ENCODE measurements around the gene SC5D. TPM values are rescaled to one million over a fixed set of nuclear protein-coding genes. Genes with fewer than 3 reads are reported as not detected.
A peak's percentile ranks its signal among the peaks of the same experiment; 100 is the strongest.

The SC5D gene
- total and polyA plus RNA-seq, 9 donors, result 14.0 to 59.7 (median 24.7) TPM

DNA sequence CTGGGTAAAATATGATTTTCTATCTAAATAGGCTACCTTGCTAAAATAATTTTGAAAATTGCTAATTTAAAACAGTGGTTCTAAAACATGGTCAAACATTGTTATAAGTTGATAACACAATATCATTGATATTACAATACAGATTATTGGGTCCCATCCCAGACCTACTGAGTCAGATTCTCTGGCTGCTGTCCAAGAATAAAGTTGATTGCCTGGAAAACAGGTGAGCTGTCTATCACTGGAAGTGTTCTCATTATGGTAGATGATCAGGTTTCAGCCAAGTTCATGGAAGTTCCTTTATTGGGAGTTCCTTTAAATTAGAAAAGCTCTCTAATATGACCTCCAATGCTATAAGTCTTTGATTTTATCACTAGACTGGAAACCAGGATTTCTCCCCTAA is 52.3 kb downstream of the SC5D start:
- no peak for DNase-seq
- intact Hi-C loops (cut with DNase I), result no loop called here
- H3K4me3 ChIP-seq, result no peak overlapping the region
- H3K36me3 ChIP-seq, result no peaks in the 10 kb centered on the region
- no peaks in the 10 kb centered on the region for H3K27me3 ChIP-seq
- no peak for TF ChIP-seq EP300 (IDR thresholded peaks at IDR 0.05)
- no peak for TF ChIP-seq POLR2A (IDR thresholded peaks at IDR 0.05)
- TF ChIP-seq, protein P1, sequence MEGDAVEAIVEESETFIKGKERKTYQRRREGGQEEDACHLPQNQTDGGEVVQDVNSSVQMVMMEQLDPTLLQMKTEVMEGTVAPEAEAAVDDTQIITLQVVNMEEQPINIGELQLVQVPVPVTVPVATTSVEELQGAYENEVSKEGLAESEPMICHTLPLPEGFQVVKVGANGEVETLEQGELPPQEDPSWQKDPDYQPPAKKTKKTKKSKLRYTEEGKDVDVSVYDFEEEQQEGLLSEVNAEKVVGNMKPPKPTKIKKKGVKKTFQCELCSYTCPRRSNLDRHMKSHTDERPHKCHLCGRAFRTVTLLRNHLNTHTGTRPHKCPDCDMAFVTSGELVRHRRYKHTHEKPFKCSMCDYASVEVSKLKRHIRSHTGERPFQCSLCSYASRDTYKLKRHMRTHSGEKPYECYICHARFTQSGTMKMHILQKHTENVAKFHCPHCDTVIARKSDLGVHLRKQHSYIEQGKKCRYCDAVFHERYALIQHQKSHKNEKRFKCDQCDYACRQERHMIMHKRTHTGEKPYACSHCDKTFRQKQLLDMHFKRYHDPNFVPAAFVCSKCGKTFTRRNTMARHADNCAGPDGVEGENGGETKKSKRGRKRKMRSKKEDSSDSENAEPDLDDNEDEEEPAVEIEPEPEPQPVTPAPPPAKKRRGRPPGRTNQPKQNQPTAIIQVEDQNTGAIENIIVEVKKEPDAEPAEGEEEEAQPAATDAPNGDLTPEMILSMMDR (IDR thresholded peaks at IDR 0.05), result no peak
- no peaks in the 10 kb centered on the region for H3K9me3 ChIP-seq
- peaks cover 2% of the 10 kb centered on the region for H3K4me1 ChIP-seq (ENCODE audit: insufficient read depth)
- H3K27ac ChIP-seq, result no peak overlapping the region

DNA sequence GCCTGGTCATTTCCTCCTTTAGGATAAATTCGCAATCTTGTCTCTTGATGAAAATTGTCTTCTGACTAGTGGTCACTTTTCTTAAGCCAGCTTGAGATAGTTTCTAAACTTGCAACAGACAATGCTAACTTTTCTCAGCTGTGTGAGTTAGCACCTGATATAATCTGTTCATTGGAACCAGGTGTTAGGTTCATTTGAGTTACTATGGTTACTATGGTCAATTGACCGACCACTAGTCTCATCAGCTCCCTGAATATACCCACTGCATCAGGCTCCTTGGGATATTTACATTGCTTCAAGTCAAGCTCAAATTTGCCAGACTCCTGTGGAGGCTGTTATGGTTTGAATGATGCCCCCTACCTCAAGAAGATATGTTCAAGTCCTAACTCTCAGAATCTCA is 54.5 kb downstream of the SC5D start:
- WGBS, 3 donors, result 92 to 97% (median 96%) methylated on average over 2 of the region's 2 CpGs
- TF ChIP-seq, protein P1 (IDR thresholded peaks at IDR 0.05), result no peak
- TF ChIP-seq EP300 (IDR thresholded peaks at IDR 0.05), result no peak
- no peak for TF ChIP-seq POLR2A (IDR thresholded peaks at IDR 0.05)

DNA sequence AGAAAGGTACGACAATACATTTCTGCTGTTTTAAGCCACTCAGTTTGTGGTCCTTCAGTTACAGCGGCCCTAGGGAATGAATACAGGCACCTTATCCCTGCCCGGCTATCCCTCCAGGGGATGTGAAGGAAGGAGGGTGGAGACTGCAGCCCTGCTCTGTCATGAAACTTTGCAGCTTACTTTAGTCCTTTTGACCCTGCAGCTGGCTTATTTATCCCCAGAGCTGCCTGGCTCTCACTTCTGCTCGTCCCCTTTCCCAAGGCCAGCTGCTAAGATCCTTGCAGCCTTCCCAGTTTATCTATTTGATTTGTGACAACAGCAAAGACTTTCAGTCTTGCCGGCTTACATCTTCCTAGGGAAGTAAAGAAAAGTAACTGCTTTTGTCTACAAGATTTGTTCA is 55.2 kb downstream of the SC5D start:
- no peaks in the 10 kb centered on the region for H3K36me3 ChIP-seq
- H3K9me3 ChIP-seq, result no peaks in the 10 kb centered on the region
- DNase-seq, result peak in 1 of 5 donors; percentile 36
- H3K27me3 ChIP-seq, result no peaks in the 10 kb centered on the region
- no peak overlapping the region for H3K27ac ChIP-seq
- 3 to 22% (median 4%) methylated on average over 5 of the region's 5 CpGs for WGBS, 3 donors
- no peak overlapping the region for H3K4me3 ChIP-seq
- intact Hi-C loops (cut with DNase I), result no loop called here
- H3K4me1 ChIP-seq (ENCODE audit: insufficient read depth), result peaks cover 7% of the 10 kb centered on the region
- no peak for TF ChIP-seq EP300 (IDR thresholded peaks at IDR 0.05)
- TF ChIP-seq, protein P1 (IDR thresholded peaks at IDR 0.05), result no peak
- TF ChIP-seq POLR2A (IDR thresholded peaks at IDR 0.05), result no peak

More for the DNA sequence above, 54.5 kb downstream of the SC5D start:
- intact Hi-C loops (cut with DNase I), result no loop called here
- Histone ChIP-seq H3K4me1 (ENCODE audit: insufficient read depth) (peaks cover 5% of the 10 kb centered on the region), H3K9me3 (no peaks in the 10 kb centered on the region), H3K36me3 (no peaks in the 10 kb centered on the region), H3K27ac (no peak overlapping the region), H3K4me3 (no peak overlapping the region), H3K27me3 (no peaks in the 10 kb centered on the region)
- no peak for DNase-seq

DNA sequence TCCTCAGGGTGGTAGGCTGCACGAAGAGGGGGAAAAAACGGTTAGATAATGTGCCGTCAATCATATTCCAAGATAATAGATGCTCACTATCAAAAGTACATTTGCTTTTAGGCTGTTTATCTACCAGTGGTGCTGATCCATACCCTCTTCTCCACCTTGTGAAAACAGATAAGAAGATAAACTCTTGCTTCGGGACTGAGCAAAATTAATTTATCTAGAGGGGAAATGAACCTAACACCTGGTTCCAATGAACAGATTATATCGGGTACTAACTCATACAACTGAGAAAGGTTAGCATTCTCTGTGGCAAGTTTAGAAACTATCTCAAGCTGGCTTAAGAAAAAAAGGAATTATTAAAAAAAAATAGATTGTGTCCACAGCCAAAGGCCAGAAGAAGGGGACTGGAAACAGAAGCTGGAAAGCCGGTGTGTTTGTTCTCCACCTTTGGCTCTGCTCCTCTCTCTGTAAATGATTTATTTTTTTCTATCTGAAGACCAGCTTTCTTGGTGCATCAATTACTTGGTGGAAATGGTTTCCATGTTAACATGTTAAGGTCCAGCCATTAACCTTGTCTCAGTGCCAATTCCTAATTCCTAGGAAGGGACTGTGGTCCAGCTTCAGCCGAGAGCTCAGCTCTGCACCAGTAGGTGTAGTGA is 55.8 kb downstream of the SC5D start:
- no peak for DNase-seq
- intact Hi-C loops (cut with DNase I), result no loop called here
- WGBS, 3 donors, result 25 to 32% (median 29%) methylated on average over 7 of the region's 7 CpGs
- Histone ChIP-seq H3K36me3 (no peaks in the 10 kb centered on the region), H3K4me3 (no peak overlapping the region), H3K27me3 (no peaks in the 10 kb centered on the region), H3K27ac (no peak overlapping the region), H3K9me3 (no peaks in the 10 kb centered on the region), H3K4me1 (ENCODE audit: insufficient read depth) (peaks cover 7% of the 10 kb centered on the region)
- TF ChIP-seq, protein P1 (IDR thresholded peaks at IDR 0.05), result no peak
- TF ChIP-seq EP300 (IDR thresholded peaks at IDR 0.05), result no peak
- no peak for TF ChIP-seq POLR2A (IDR thresholded peaks at IDR 0.05)

All from ovary (tissue), 9 donors.